ENCODE results near the gene XRN1.

XRN1 gene

DNA sequence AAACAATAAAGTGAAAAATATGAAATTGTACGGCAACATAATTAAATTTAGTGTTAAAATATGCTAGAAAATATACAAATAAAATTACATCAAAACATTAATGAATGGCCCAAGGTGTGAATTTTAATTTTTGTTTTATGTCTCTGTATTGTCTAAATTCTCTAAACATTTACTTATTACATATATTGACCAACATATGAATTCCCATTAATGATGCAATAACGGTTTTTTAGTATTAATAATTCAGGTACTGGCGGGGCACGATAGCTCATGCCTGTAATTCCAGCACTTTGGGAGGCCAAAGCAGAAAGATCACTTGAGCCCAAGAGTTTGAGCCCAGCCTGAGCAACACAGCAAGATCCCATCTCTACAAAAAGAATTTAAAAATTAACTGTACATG, 20.6 kb upstream of the XRN1 start:
- Histone ChIP-seq H3K27me3 (ENCODE audit: insufficient read depth, low read depth) (no peaks in the 10 kb centered on the region), H3K79me2 (ENCODE audit: insufficient read depth, low read depth) (no peaks in the 10 kb centered on the region), H4K20me1 (ENCODE audit: insufficient read depth) (no peaks in the 10 kb centered on the region), H3K4me1 (ENCODE audit: low read depth, poor library complexity, severe bottlenecking) (no peaks in the 10 kb centered on the region), H3K9ac (no peak overlapping the region), H3K4me3 (IDR thresholded peaks at IDR 0.05; ENCODE audit: insufficient read depth, low read depth, low read length) (no peak overlapping the region), H3K4me2 (no peak overlapping the region), H2AFZ (ENCODE audit: low read depth) (no peak overlapping the region), H3K36me3 (ENCODE audit: insufficient read depth) (no peaks in the 10 kb centered on the region; the same call in 1 of the 2 replicates), H3K27ac (no peak overlapping the region)
- TF ChIP-seq, protein P1, sequence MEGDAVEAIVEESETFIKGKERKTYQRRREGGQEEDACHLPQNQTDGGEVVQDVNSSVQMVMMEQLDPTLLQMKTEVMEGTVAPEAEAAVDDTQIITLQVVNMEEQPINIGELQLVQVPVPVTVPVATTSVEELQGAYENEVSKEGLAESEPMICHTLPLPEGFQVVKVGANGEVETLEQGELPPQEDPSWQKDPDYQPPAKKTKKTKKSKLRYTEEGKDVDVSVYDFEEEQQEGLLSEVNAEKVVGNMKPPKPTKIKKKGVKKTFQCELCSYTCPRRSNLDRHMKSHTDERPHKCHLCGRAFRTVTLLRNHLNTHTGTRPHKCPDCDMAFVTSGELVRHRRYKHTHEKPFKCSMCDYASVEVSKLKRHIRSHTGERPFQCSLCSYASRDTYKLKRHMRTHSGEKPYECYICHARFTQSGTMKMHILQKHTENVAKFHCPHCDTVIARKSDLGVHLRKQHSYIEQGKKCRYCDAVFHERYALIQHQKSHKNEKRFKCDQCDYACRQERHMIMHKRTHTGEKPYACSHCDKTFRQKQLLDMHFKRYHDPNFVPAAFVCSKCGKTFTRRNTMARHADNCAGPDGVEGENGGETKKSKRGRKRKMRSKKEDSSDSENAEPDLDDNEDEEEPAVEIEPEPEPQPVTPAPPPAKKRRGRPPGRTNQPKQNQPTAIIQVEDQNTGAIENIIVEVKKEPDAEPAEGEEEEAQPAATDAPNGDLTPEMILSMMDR (conservative IDR thresholded peaks at IDR 0.05; ENCODE audit: low read depth, low read length), result no peak

DNA sequence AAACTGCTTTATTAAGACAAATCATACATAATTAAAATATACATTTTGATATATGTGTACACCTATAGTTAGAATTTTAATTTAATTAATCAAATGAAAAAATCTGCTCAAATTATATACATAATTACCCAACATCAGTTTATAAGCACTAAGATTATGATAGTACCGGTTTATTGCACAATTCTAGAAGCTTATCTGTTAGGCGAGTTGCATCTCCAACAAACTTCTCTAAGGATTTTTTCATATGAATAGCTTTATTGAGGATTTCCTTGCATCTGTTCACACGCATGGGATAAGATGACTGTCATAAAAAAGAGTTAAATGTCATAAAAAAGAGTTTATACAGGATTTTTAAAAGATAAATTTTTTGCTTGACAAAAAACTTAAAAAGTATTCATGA, 19.9 kb upstream of the XRN1 start:
- no peaks in the 10 kb centered on the region for H3K4me1 ChIP-seq (ENCODE audit: low read depth, poor library complexity, severe bottlenecking)

DNA sequence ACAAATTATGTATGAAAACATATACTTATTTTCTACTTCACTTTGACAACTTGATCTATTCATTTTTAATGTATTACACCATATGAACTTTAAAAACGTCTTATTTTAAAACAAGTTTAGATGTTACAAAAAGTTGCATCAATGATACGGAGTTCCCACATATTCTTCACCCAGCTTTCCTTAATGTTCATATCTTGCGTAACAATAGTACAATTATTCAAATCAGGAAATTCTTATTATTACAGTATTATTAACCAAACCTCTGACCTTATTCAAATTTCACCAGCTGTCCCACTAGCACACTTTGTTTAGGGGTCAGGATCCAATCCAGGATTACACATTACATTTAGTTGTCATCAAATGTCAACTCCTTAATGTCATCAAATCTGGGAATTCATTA, 12.9 kb upstream of the XRN1 start:
- Histone ChIP-seq H3K4me3 (IDR thresholded peaks at IDR 0.05; ENCODE audit: insufficient read depth, low read depth, low read length) (no peak overlapping the region), H3K4me2 (no peak overlapping the region), H3K9ac (no peak overlapping the region), H3K36me3 (ENCODE audit: insufficient read depth) (peaks cover 7% of the 10 kb centered on the region; the same call in 1 of the 2 replicates), H3K79me2 (ENCODE audit: insufficient read depth, low read depth) (no peaks in the 10 kb centered on the region), H2AFZ (ENCODE audit: low read depth) (no peak overlapping the region), H3K27ac (no peak overlapping the region), H3K4me1 (ENCODE audit: low read depth, poor library complexity, severe bottlenecking) (no peaks in the 10 kb centered on the region), H4K20me1 (ENCODE audit: insufficient read depth) (no peaks in the 10 kb centered on the region), H3K27me3 (ENCODE audit: insufficient read depth, low read depth) (no peaks in the 10 kb centered on the region)
- TF ChIP-seq, protein P1 (conservative IDR thresholded peaks at IDR 0.05; ENCODE audit: low read depth, low read length), result no peak

More for the DNA sequence above, 19.9 kb upstream of the XRN1 start:
- no peaks in the 10 kb centered on the region; the same call in 1 of the 2 replicates for H3K36me3 ChIP-seq (ENCODE audit: insufficient read depth)
- no peak overlapping the region for H2AFZ ChIP-seq (ENCODE audit: low read depth)
- H3K4me2 ChIP-seq, result no peak overlapping the region
- no peak overlapping the region for H3K9ac ChIP-seq
- H3K79me2 ChIP-seq (ENCODE audit: insufficient read depth, low read depth), result no peaks in the 10 kb centered on the region
- H3K27ac ChIP-seq, result no peak overlapping the region
- H3K4me3 ChIP-seq (IDR thresholded peaks at IDR 0.05; ENCODE audit: insufficient read depth, low read depth, low read length), result no peak overlapping the region
- H4K20me1 ChIP-seq (ENCODE audit: insufficient read depth), result no peaks in the 10 kb centered on the region
- H3K27me3 ChIP-seq (ENCODE audit: insufficient read depth, low read depth), result no peaks in the 10 kb centered on the region
- TF ChIP-seq, protein P1 (conservative IDR thresholded peaks at IDR 0.05; ENCODE audit: low read depth, low read length), result no peak

DNA sequence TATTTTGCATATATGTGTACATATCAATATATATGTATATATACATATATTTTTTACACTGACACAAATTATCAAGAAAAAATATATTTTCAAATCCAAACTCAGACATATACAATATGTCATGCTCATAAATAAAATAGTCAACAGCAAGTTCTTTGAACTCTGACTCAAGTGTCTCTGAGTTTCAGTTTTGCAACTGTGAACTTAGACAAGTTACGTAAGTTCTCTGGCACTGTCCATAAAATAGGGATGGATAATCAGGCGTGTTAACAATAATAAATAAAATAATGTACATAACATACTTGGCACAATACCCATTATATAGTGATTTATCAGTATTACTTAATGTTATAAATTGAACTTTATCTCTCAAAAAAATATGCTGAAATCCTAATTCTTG, 12.1 kb upstream of the XRN1 start:
- no peaks in the 10 kb centered on the region for H3K27me3 ChIP-seq (ENCODE audit: insufficient read depth, low read depth)
- no peak overlapping the region for H3K4me2 ChIP-seq
- TF ChIP-seq, protein P1 (conservative IDR thresholded peaks at IDR 0.05; ENCODE audit: low read depth, low read length), result no peak
- no peaks in the 10 kb centered on the region for H3K79me2 ChIP-seq (ENCODE audit: insufficient read depth, low read depth)
- H3K36me3 ChIP-seq (ENCODE audit: insufficient read depth), result peaks cover 7% of the 10 kb centered on the region; the same call in 1 of the 2 replicates
- no peaks in the 10 kb centered on the region for H4K20me1 ChIP-seq (ENCODE audit: insufficient read depth)
- no peak overlapping the region for H3K9ac ChIP-seq
- no peak overlapping the region for H3K4me3 ChIP-seq (IDR thresholded peaks at IDR 0.05; ENCODE audit: insufficient read depth, low read depth, low read length)
- H3K27ac ChIP-seq, result no peak overlapping the region
- no peak overlapping the region for H2AFZ ChIP-seq (ENCODE audit: low read depth)
- H3K4me1 ChIP-seq (ENCODE audit: low read depth, poor library complexity, severe bottlenecking), result no peaks in the 10 kb centered on the region

All from KMS-11 (cell line).